HPDE6-E6E7 (cell line): ENCODE results near the gene LUZP1.
A peak's percentile ranks its signal among the peaks of the same experiment; 100 is the strongest.
"Not testable (repeated sequence)": the region's sequence is repeated elsewhere in the genome, so short reads cannot be mapped to it uniquely, and the experiment has no call there.

Experiments
- DNase-seq: peaks from one replicate; pipeline ENCODE4 v3.0.0; 2011; ENCODE audit warnings: missing footprints; ENCODE audit errors: extremely low spot score

LUZP1 gene

GRCh38 chr1:23168445-23169194, at the start of gene LUZP1:
Gene LUZP1, minus strand, starts transcription at chr1:23168856.
- DNase-seq = peak; percentile 60

- no peak for DNase-seq
Observed at GRCh38 chr1:23217421-23218115, 48.9 kb upstream of the LUZP1 start, which contains the start of gene HTR1D. Gene HTR1D, minus strand, starts transcription at chr1:23217502. Its CDS starts 23,283 bp downstream, at chr1:23194219.

- no peak for DNase-seq
Observed at GRCh38 chr1:23216771-23217420, 48.2 kb upstream of the LUZP1 start.

DNA sequence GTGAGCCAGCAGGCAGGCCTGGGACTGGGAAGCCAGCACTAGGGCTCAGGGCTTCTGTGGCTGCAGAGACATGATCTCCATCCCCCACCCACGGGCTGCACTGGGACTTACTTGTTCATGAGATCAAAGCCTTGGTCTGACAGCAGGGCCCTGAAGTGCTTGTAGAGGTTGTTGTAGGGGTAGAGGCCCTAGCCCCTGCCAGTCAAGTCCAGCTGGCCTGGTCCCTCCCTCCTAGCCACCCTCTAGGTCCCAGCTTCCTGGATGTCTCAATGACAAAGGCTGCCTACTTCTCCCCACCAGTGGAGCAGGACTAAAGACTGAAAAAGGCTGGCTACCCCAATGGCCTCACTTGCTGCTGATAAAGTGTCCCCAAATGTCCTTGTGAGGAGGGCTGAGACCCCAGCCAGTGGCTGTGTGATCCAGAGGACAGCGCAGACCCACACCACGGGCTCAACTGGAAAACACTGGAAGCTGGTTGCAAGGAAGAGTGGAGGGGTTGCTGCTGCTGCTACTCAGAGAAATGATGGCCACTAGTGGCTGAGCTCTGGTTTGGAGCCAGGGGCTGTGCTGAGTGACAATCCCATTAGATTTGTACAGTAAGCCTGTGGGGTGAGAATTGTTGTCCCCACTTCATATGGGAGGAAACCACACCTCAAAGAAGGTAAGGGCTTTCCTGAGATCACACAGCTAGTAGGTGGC, 47.2 kb upstream of the LUZP1 start:
- no peak for DNase-seq

DNA sequence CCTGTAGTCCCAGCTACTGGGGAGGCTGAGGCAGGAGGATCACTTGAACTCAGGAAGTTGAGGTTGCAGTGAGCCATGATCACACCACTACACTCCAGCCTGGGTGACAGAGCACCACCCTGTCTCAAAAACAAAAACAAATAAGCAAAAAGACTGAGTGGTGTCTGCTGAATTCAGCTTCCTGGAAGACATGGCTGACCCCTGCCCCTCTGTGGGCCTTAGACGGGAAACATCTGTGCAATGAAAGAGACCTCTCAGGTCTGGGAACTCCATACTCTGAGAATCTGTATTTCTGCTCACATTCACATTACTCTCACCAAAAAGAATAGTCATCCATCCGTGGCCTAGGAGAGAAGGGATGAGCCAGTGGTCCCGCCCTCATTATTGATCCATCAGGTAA, 46.6 kb upstream of the LUZP1 start:
- DNase-seq = no peak

GRCh38 chr1:23214640-23215039, 46.0 kb upstream of the LUZP1 start:
- DNase-seq = no peak

- no peak for DNase-seq
Observed at GRCh38 chr1:23211955-23212354, 43.3 kb upstream of the LUZP1 start.

- no peak for DNase-seq
Observed at GRCh38 chr1:23210963-23211362, 42.3 kb upstream of the LUZP1 start.

- DNase-seq = no peak
Observed at GRCh38 chr1:23210351-23210785, 41.7 kb upstream of the LUZP1 start.

DNA sequence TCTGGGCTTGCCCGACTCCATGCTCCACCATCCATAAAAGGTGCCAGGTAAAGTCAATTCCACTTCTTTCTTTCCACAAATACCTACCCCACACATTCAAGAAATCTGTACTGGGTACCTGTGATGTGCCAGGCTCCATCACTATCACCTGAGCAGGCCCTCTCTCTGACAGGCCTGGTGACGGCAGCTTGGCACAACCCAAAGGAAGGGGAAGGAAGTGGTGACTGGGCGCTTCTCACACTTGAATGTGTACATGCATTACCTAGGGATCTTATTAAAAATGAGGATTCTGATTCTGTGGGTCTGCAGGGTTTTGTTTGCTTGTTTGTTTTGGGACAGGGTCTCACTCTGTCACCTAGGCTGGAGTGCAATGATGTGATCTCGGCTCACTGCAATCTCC, 41.1 kb upstream of the LUZP1 start:
- no peak for DNase-seq

DNA sequence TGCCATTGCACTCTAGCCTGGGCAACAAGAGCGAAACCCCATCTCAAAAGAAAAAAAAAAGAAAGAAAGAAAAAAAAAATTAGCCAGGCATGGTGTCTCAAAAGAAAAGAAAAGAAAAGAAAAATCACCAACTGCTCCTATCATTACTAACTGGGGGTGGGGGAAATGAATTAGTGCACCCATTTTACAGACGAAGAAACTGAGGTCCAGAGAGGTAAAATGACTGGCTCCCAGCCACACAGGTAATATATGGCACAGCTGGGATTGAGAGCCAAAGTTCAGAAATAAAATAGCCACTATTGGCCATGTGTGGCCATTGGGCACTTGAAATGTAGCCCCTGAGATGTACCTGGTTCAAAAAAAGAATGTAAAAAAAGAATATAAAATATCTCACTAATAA, 39.9 kb upstream of the LUZP1 start:
- DNase-seq = no peak

DNA sequence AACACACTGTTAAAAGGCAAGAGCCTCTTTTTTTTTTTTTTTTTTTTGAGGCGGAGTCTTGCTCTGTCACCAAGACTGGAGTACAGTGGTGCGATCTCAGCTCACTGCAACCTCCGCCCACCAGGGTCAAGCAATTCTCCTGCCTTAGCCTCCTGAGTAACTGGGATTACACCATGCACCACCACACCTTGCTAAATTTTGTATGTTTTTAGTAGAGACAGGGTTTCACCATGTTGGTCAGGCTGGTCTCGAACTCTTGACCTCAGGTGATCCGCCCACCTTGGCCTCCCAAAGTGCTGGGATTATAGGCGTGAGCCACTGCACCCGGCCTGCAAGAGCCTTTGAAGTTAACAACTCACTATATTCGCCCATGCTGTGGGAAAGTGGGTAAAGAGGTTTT, 39.1 kb upstream of the LUZP1 start:
- not testable (repeated sequence) for DNase-seq

DNA sequence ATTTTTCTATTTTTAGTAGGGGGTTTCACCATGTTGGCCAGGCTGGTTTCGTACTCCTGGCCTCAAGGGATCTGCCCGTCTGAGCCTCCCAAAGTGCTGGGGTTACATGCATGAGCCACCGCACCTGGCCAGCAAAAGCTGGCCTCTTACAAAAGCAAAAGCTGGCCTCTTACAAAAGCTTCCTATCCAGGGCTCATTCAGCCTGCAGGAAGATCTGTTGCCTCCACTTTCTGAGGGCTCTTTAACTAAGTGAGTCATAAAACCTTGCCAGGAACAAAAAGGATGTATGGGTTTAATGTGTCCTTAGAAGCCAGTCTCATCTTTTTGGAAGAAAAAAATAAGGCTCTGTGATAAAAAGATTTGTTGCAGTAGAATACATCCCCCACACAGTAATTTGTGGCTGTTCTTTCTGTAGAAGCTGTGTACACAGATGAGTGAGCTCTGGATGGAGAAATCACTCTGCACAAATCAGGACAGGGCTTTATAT, 33.6 kb upstream of the LUZP1 start:
- no peak for DNase-seq

GRCh38 chr1:23200883-23201282, 32.2 kb upstream of the LUZP1 start:
- DNase-seq = no peak

DNA sequence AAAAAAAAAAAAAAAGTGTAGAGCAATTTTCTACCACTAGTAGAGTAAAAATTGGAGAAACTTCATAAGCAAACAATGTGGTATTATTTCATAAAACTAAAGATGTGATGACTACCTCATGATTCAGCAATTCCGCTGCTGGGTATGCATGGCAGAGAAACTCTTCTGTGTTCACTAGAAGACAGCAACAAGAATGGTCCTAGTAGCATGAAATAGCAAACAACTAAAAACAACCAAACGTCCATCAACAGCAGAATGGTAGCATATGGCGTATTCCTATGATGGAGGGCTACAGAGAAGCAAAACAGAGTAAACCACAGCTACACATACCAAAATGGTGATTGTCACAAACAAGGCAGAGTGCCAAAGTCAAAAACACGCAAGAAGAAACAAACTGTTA, 29.7 kb upstream of the LUZP1 start:
- DNase-seq = no peak

GRCh38 chr1:23196627-23197328, 28.1 kb upstream of the LUZP1 start:
- peak; percentile 83 for DNase-seq

DNA sequence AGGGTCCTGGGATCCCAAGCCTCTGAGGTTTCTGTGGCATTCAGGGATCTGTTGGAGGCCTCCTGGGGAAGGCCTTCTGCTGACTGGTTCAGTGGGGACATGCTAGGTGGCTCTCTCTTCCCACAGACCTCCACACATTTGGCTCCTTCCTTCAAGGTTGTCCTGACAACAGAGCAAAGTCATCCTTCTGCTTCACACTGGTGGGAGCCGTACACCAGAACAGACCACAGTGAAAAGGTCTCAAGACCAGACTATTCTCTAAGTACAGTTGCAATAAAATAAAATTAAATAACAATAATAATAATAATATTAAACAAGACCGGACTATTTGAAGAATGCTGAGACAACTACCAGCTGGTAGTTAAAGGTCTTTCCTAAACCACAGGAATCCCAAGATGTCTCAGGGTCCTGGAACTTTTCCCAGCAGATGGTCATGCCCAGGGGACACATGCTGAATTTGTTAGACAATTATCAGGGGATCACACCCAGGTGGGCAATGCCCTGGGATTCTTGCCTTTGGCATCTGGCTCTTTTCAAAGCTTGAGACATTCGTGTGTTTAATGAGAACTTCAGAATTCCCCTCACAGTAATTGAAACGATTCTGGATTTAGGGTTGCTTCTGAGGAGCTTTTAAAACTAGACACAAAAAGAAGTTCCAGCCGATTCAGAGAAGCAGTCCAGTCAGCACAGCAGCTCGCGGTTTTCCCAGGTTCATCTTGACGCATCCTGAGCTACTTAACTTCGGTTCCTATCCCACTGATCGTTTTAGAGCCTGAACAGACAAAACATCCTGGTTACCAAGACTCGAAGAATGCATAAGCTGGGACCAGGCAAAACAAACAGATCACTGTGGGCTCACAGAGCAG, 25.7 kb upstream of the LUZP1 start:
- DNase-seq = no peak

GRCh38 chr1:23193391-23194118, 24.9 kb upstream of the LUZP1 start:
- no peak for DNase-seq

GRCh38 chr1:23191199-23191598, 22.5 kb upstream of the LUZP1 start:
- DNase-seq = no peak
